A549 (cell line): ENCODE data around the gene CDH4.
"Not testable (repeated sequence)": the region's sequence is repeated elsewhere in the genome, so short reads cannot be mapped to it uniquely, and the experiment has no call there.

Experiments
- BHLHE40 ChIP-seq: IDR thresholded peaks from 2 replicates; pipeline ENCODE4 v1.6.1; 2012; ENCODE audit warnings: low read depth, low read length, inconsistent platforms
- CEBPB ChIP-seq, 2 experiments: fragments of >200 bp in 1 of 2; sonication (Bioruptor Twin) in 1 of 2; formaldehyde crosslinking in 1 of 2; IDR thresholded peaks; 2 replicates each; pipeline ENCODE4 v1.6.1; 2012 to 2016
- EP300 ChIP-seq, 2 experiments: fragments of >200 bp; sonication (Bioruptor Twin); formaldehyde crosslinking; IDR thresholded peaks; 2 replicates in 1 of 2; 3 replicates in 1 of 2; pipeline ENCODE4 v1.6.1; 2016 to 2017
- HOXA7 ChIP-seq: fragments of 250-450 bp; sonication (Bioruptor Pico); IDR thresholded peaks from 2 replicates; pipeline ENCODE4 v1.5.0; 2020; ENCODE audit warnings: mild to moderate bottlenecking, moderate library complexity
- JUN ChIP-seq, 2 experiments: fragments of >200 bp; sonication (Bioruptor Twin); formaldehyde crosslinking; IDR thresholded peaks; 2 replicates in 1 of 2; 3 replicates in 1 of 2; pipeline ENCODE4 v1.6.1; 2016 to 2017
- NR3C1 ChIP-seq: fragments of >200 bp; sonication (Bioruptor Twin); formaldehyde crosslinking; IDR thresholded peaks from 3 replicates; pipeline ENCODE4 v1.6.1; 2017
- POLR2A ChIP-seq: IDR thresholded peaks from 2 replicates; pipeline ENCODE4 v1.6.1; 2012; ENCODE audit warnings: mild to moderate bottlenecking, low read length
- RCOR1 ChIP-seq: fragments of 150-350 bp; IDR thresholded peaks from 2 replicates; pipeline ENCODE4 v1.6.1; 2014; ENCODE audit warnings: antibody characterized with exemption, low read length, low read depth
- TF ChIP-seq, protein P1 (sequence below): fragments of >200 bp; sonication (Bioruptor Twin); formaldehyde crosslinking; IDR thresholded peaks from 3 replicates; pipeline ENCODE4 v1.5.1; 2016
- TF ChIP-seq, protein P2 (sequence below): IDR thresholded peaks from 2 replicates; pipeline ENCODE4 v1.6.1; 2012

DNA sequence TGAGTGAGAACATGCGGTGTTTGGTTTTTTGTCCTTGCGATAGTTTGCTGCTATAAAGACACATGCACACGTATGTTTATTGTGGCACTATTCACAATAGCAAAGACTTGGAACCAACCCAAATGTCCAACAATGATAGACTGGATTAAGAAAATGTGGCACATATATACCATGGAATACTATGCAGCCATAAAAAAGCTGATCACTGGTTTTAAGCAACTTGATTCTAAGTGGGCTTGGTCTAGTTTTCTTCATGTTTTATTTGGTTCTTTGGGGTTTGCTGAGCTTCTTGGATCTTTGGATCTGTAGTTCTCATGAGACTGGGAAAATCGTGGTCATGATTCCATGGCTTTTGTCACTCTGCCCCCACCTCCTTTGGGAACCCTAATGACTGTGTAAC, 227.4 kb downstream of the CDH4 start:
- TF ChIP-seq HOXA7; POLR2A; CEBPB (IDR thresholded peaks at IDR 0.05); JUN (IDR thresholded peaks at IDR 0.05); NR3C1; EP300 (IDR thresholded peaks at IDR 0.05); RCOR1; BHLHE40: not testable (repeated sequence)
- TF ChIP-seq, protein P1, sequence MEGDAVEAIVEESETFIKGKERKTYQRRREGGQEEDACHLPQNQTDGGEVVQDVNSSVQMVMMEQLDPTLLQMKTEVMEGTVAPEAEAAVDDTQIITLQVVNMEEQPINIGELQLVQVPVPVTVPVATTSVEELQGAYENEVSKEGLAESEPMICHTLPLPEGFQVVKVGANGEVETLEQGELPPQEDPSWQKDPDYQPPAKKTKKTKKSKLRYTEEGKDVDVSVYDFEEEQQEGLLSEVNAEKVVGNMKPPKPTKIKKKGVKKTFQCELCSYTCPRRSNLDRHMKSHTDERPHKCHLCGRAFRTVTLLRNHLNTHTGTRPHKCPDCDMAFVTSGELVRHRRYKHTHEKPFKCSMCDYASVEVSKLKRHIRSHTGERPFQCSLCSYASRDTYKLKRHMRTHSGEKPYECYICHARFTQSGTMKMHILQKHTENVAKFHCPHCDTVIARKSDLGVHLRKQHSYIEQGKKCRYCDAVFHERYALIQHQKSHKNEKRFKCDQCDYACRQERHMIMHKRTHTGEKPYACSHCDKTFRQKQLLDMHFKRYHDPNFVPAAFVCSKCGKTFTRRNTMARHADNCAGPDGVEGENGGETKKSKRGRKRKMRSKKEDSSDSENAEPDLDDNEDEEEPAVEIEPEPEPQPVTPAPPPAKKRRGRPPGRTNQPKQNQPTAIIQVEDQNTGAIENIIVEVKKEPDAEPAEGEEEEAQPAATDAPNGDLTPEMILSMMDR = not testable (repeated sequence)
- TF ChIP-seq, protein P2, sequence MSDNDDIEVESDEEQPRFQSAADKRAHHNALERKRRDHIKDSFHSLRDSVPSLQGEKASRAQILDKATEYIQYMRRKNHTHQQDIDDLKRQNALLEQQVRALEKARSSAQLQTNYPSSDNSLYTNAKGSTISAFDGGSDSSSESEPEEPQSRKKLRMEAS = not testable (repeated sequence)
